ENCODE measurements around the gene PAX5. TPM values are rescaled to one million over a fixed set of nuclear protein-coding genes. Genes with fewer than 3 reads are reported as not detected.

The PAX5 gene
- total RNA-seq, 1 donor from 2014 or later = not detected

- H3K27me3 ChIP-seq (ENCODE audit: control insufficient read depth, insufficient read depth, low read length) = peaks cover 34% of the 10 kb centered on the region
- no peak overlapping the region for H3K4me3 ChIP-seq (ENCODE audit: low read depth, low read length)
- no peak for TF ChIP-seq CTCF (IDR thresholded peaks at IDR 0.05; ENCODE audit: insufficient read depth, low read length, poor library complexity, severe bottlenecking)
- no peak for DNase-seq (ENCODE audit: low read depth)
- H3K36me3 ChIP-seq (ENCODE audit: control insufficient read depth, insufficient read depth, low read length) = no peaks in the 10 kb centered on the region
Measured at GRCh38 chr9:36892279-36892678, 141.8 kb downstream of the PAX5 start.

GRCh38 chr9:36891341-36891811 lies 142.7 kb downstream of the PAX5 start:
- no peak overlapping the region for H3K4me3 ChIP-seq (ENCODE audit: low read depth, low read length)
- DNase-seq (ENCODE audit: low read depth) = no peak
- no peak for TF ChIP-seq CTCF (IDR thresholded peaks at IDR 0.05; ENCODE audit: insufficient read depth, low read length, poor library complexity, severe bottlenecking)
- no peaks in the 10 kb centered on the region for H3K36me3 ChIP-seq (ENCODE audit: control insufficient read depth, insufficient read depth, low read length)
- peaks cover 26% of the 10 kb centered on the region for H3K27me3 ChIP-seq (ENCODE audit: control insufficient read depth, insufficient read depth, low read length)

- peaks cover 38% of the 10 kb centered on the region for H3K27me3 ChIP-seq (ENCODE audit: control insufficient read depth, insufficient read depth, low read length)
- H3K36me3 ChIP-seq (ENCODE audit: control insufficient read depth, insufficient read depth, low read length) = no peaks in the 10 kb centered on the region
- no peak overlapping the region for H3K4me3 ChIP-seq (ENCODE audit: low read depth, low read length)
- no peak for TF ChIP-seq CTCF (IDR thresholded peaks at IDR 0.05; ENCODE audit: insufficient read depth, low read length, poor library complexity, severe bottlenecking)
- DNase-seq (ENCODE audit: low read depth) = no peak
Measured at GRCh38 chr9:36889844-36890243, 144.2 kb downstream of the PAX5 start.

GRCh38 chr9:36888551-36888950 lies 145.5 kb downstream of the PAX5 start:
- no peak for TF ChIP-seq CTCF (IDR thresholded peaks at IDR 0.05; ENCODE audit: insufficient read depth, low read length, poor library complexity, severe bottlenecking)
- peaks cover 37% of the 10 kb centered on the region for H3K27me3 ChIP-seq (ENCODE audit: control insufficient read depth, insufficient read depth, low read length)

GRCh38 chr9:36884721-36885120 lies 149.3 kb downstream of the PAX5 start:
- no peaks in the 10 kb centered on the region for H3K36me3 ChIP-seq (ENCODE audit: control insufficient read depth, insufficient read depth, low read length)
- no peak for DNase-seq (ENCODE audit: low read depth)
- peaks cover 38% of the 10 kb centered on the region for H3K27me3 ChIP-seq (ENCODE audit: control insufficient read depth, insufficient read depth, low read length)
- H3K4me3 ChIP-seq (ENCODE audit: low read depth, low read length) = no peak overlapping the region
- no peak for TF ChIP-seq CTCF (IDR thresholded peaks at IDR 0.05; ENCODE audit: insufficient read depth, low read length, poor library complexity, severe bottlenecking)

More at GRCh38 chr9:36888551-36888950, 145.5 kb downstream of the PAX5 start:
- H3K4me3 ChIP-seq (ENCODE audit: low read depth, low read length) = no peak overlapping the region
- no peaks in the 10 kb centered on the region for H3K36me3 ChIP-seq (ENCODE audit: control insufficient read depth, insufficient read depth, low read length)
- no peak for DNase-seq (ENCODE audit: low read depth)

- DNase-seq (ENCODE audit: low read depth) = no peak
- H3K4me3 ChIP-seq (ENCODE audit: low read depth, low read length) = no peak overlapping the region
- H3K36me3 ChIP-seq (ENCODE audit: control insufficient read depth, insufficient read depth, low read length) = no peaks in the 10 kb centered on the region
- no peak for TF ChIP-seq CTCF (IDR thresholded peaks at IDR 0.05; ENCODE audit: insufficient read depth, low read length, poor library complexity, severe bottlenecking)
- H3K27me3 ChIP-seq (ENCODE audit: control insufficient read depth, insufficient read depth, low read length) = peaks cover 47% of the 10 kb centered on the region
Measured at GRCh38 chr9:36882594-36882993, 151.5 kb downstream of the PAX5 start.
